NCI-H1436 treated with DMSO at 0.1 percent for 48 hours (cell line): ENCODE results near the gene FNDC11.

Experiments used
- DNase-seq: peaks from one replicate; lab custom pipeline; 2025; lab: John Stamatoyannopoulos, UW

The FNDC11 gene

GRCh38 chr20:63580796-63581461 is 27.0 kb downstream of the FNDC11 start:
- DNase-seq, result no peak

DNA sequence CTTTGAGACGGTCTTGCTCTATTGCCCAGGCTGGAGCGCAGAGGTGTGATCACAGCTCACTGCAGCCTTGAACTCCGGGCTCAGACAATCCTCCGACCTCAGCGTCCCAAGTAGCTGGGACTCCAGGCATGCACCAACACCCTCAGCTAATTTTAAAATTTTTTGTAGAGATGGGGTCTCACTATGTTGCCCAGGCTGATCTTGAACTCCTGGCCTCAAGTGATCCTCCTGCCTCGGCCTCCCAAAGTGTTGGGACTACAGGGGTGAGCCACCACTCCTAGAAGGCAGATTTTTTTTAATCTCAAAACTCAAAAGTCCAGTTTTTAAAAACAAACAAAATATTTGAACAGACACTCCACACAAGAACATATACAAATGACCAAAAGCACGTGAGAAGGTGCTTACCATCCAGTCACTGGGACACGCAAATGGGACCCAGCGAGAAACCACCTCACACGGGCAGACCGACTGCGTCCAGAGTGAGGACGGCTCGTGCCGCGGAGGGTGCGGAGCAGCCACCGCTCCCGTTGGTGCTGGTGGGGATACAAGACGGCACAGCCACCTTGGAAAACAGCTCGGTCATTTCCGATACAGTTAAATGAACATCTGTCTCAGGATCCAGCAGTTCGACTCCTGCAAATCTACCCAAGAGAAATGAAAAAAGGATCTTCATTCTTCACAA is 28.6 kb downstream of the FNDC11 start:
- DNase-seq, result no peak

DNA sequence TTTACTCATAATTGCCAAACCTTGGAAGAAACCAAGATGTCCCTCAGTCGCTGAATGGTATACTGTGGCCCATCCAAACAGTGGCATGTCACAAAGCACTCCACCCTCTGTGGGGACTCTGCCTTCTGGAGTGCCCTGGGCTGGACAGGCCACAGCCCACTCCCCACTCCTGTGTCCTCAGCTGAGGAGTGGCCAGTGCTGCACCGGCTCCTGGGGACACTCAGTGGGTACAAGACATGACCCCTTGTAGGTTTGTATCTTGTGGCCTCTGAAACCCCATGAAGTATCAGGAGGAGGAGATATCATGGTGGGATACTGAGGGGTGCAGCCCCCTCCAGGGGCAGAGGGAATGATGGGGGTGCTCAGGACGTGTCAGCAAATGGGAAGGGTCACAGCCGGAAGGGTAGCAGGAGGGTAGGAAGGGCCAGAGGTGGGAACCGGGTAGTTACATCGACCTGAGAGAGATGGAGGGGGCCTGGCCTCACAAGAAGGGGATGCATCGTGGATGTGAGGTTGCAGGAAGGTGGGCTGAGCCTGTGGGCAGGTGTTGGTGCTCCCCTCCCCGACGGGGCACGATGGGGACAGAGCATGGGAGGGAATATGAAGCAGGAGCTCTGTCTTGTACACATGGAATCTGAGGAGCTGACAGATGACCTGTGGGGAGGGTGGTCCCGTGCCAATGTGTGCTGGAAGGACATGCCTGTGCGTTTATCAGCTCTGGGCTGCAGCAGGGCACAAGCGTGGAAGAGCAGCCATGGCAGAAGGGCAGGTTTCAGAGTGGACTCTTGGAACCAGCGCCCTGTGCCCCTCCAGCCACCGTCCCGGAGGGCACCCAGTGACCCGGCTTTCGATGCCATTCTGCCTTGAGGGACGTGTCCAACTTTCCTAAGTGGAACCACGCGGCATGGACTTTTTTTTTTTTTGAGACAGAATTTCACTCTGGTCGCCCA is 31.9 kb downstream of the FNDC11 start:
- no peak for DNase-seq

- DNase-seq, result no peak
Observed at GRCh38 chr20:63586797-63587196, 32.8 kb downstream of the FNDC11 start.

GRCh38 chr20:63587256-63587655 is 33.3 kb downstream of the FNDC11 start:
- no peak for DNase-seq

DNA sequence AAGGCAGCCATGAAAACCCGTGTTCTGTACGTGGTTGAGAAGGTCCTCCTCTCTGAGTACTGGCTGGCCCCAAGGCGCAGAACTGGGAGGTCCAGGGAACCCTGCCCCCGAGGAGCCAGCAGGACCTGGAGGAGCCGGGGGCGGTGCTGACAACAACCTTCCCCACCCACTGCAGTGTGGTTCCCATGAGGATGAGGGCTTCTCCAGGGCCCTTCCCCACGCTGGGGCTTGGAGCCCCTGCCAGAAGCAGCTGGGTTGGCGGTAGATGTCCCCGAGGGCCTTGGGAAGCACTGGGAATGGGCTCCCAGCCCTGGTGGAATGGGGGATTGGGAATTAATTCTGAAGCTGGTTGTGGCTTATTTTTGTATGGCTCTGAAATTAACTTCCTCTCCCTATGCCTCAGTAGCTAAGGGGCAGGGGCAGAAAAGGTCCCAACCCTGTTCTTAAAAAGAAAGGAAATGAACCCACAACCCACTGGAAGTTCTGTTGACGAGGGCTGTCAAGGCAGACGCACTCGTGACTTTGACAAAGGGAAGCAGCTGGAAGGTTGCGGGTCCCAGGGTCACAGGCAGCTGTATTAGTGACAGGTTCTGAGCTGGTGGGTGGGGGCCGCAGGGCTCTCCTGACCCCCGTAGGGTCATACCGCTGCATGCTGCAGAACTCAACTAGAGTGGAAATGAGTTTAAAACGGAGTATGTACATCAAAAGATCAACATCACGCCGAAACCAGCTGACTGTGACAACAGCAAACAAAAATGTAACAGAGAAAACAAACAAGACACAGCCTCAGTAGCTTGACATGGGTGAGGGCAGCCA is 34.0 kb downstream of the FNDC11 start:
- no peak for DNase-seq

DNA sequence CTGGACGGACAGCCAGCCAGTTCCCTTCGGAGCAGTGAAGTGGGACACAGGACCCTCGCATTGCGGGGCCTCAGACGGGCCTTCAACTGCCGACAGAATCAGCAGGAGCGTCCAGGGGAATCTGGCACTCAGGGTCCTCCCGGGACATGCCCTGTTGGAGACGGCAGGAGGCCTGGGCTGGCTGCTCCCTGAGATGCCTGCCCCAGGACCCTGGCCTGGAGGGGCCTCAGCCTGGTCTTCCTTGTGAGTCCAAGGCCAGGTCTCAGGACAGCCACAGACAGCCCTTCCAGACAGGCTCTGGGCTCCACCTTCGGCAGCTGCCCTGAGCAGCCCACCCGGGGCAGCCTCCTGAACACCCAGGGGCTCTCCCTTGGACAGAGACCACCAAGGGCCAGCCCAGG is 34.7 kb downstream of the FNDC11 start:
- no peak for DNase-seq

- no peak for DNase-seq
Observed at GRCh38 chr20:63589261-63590217, 35.6 kb downstream of the FNDC11 start.

- no peak for DNase-seq
Observed at GRCh38 chr20:63590218-63591146, 36.5 kb downstream of the FNDC11 start.

DNA sequence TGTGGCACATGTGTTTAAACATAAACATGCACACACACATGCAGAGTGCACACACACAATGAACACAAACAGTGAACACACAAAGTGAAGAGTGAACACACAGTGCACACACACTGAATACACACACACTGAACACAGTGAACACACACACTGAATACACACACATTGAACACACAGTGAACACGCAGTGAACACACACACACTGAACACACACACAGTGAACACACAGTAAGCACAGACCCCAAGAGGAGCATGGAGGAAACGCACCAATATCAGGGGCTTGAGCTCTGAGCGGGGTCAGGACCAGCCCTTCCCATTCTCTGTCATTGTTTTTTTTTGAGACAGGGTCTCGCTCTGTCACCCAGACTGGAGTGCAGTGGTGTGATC is 37.2 kb downstream of the FNDC11 start:
- no peak for DNase-seq

DNA sequence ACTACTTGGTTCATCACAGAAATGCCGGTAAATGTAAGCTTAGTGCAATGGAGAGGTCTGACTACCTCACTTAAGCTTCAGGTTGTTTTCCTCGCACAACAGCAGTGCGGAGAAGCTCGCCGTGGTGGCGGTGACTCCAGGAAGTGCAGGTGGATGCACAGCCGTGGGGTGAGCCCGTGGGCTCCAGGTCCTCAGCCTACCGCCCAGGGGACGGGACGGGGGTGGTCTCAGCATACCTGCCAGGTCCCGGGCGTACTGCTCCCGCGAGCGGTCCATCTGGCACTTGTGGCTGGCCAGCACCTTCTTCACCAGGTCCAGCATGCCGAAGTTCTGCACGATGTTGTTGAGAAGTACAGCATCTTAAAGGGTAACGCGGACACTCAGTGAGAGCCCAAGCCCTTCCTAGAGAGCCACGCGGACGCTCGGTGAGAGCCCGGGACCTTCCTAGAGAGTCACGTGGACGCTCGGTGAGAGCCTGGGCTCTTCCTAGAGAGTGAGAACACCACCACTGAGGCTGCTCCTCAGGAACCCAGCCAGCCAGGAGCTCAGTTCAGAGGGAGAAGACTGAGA is 37.9 kb downstream of the FNDC11 start:
- no peak for DNase-seq

GRCh38 chr20:63592661-63593060 is 38.7 kb downstream of the FNDC11 start:
- no peak for DNase-seq

- no peak for DNase-seq
Observed at GRCh38 chr20:63594043-63594561, 40.1 kb downstream of the FNDC11 start.

DNA sequence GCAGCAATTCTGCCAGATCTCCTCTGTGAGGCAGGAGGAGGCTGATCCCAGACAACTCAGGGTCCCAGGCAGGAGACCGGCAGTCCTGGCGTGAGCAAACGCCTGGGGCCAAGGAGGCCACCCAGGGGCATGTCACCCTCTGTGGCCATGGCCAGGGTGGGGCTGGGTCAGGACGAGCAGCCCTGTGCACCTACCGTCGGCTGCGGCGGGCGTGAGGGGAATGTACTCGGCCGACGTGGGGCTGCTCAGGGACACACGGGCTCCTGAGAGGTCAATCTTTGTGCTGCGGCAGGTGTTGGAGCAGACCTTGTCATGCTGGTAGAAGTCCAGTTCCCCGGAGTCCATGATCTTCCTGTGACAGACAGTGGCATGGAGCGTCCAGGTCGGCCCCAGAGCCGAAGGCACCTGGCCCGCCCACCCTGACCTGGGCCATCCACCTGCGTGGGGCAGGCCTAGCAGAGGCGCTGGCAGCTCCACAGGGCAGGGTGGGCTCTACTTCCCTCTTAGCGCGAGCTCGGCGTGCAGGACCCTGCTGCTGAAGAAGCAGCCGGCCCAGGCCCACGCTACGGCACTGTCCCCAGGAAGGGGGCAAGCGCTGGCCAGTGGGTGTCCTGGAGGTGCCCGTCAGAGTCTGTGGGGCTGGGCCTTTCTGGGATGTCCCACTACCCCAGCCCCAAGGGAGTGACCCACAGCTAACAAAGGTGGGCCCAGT is 41.6 kb downstream of the FNDC11 start:
- DNase-seq, result no peak

- no peak for DNase-seq
Observed at GRCh38 chr20:63596423-63596822, 42.5 kb downstream of the FNDC11 start.

- no peak for DNase-seq
Observed at GRCh38 chr20:63597651-63598478, 43.9 kb downstream of the FNDC11 start.
